ENCODE data around the gene PA2G4. TPM values are rescaled to one million over a fixed set of nuclear protein-coding genes. Genes with fewer than 3 reads are reported as not detected.

The PA2G4 gene
- polyA plus RNA-seq, 1 donor from 2014 or later: 112 TPM

- Mint-ChIP-seq H3K9me3 (no peaks in the 10 kb centered on the region), H3K36me3 (peaks cover 9% of the 10 kb centered on the region), H3K4me3 (peak within 1 kb of the TSS; percentile 93 to 99 (median 98)), H3K4me1 (peaks cover 32 to 39% (median 33%) of the 10 kb centered on the region in 3 donors), H3K27me3 (peaks cover 2% of the 10 kb centered on the region), H3K27ac (peak within 1 kb of the TSS; percentile 92 to 98 (median 95))
Observed at GRCh38 chr12:56127888-56128669, 23.7 kb downstream of the PA2G4 start, which contains the start of gene ESYT1. ESYT1 (plus strand) TSS chr12:56128267; CDS start chr12:56128320, 53 bp downstream.

- Mint-ChIP-seq H3K27ac (peak overlapping the region; percentile 92 to 98 (median 95)), H3K4me1 (peaks cover 32 to 39% (median 33%) of the 10 kb centered on the region in 3 donors), H3K9me3 (no peaks in the 10 kb centered on the region), H3K27me3 (peaks cover 2% of the 10 kb centered on the region), H3K36me3 (peaks cover 9% of the 10 kb centered on the region), H3K4me3 (peak overlapping the region; percentile 93 to 99 (median 98))
Observed at GRCh38 chr12:56128670-56129205, 24.4 kb downstream of the PA2G4 start.

GRCh38 chr12:56129206-56129941 lies 25.0 kb downstream of the PA2G4 start:
- peak overlapping the region; percentile 92 to 98 (median 95) for H3K27ac Mint-ChIP-seq
- peaks cover 32 to 38% (median 33%) of the 10 kb centered on the region in 3 donors for H3K4me1 Mint-ChIP-seq
- peaks cover 9% of the 10 kb centered on the region for H3K36me3 Mint-ChIP-seq
- no peaks in the 10 kb centered on the region for H3K9me3 Mint-ChIP-seq
- peaks cover 2% of the 10 kb centered on the region for H3K27me3 Mint-ChIP-seq
- peak overlapping the region; percentile 93 to 99 (median 98) for H3K4me3 Mint-ChIP-seq

- peak overlapping the region; percentile 92 to 95 (median 94) for H3K27ac Mint-ChIP-seq
- H3K27me3 Mint-ChIP-seq: peaks cover 2% of the 10 kb centered on the region
- H3K9me3 Mint-ChIP-seq: no peaks in the 10 kb centered on the region
- H3K36me3 Mint-ChIP-seq: peaks cover 9% of the 10 kb centered on the region
- H3K4me3 Mint-ChIP-seq: peak overlapping the region; percentile 93 to 99 (median 98)
- H3K4me1 Mint-ChIP-seq: peaks cover 32 to 36% (median 33%) of the 10 kb centered on the region in 3 donors
Observed at GRCh38 chr12:56129942-56130495, 25.7 kb downstream of the PA2G4 start.

- Mint-ChIP-seq H3K27me3 (peaks cover 2% of the 10 kb centered on the region), H3K36me3 (peaks cover 9% of the 10 kb centered on the region), H3K4me1 (peaks cover 32 to 35% (median 32%) of the 10 kb centered on the region in 3 donors), H3K9me3 (no peaks in the 10 kb centered on the region), H3K27ac (peak overlapping the region; percentile 18 to 95 (median 92)), H3K4me3 (peak overlapping the region in 3 of 4 donors; percentile 93 to 99 (median 98))
Observed at GRCh38 chr12:56130876-56131275, 26.5 kb downstream of the PA2G4 start.

- Mint-ChIP-seq H3K4me1 (peaks cover 7 to 16% (median 11%) of the 10 kb centered on the region in 3 donors), H3K9me3 (no peaks in the 10 kb centered on the region), H3K36me3 (peaks cover 15% of the 10 kb centered on the region), H3K4me3 (no peak overlapping the region), H3K27ac (peak overlapping the region in 1 of 3 donors; percentile 53), H3K27me3 (no peaks in the 10 kb centered on the region)
Observed at GRCh38 chr12:56134897-56135296, 30.5 kb downstream of the PA2G4 start.

- H3K36me3 Mint-ChIP-seq: peaks cover 5% of the 10 kb centered on the region
- H3K9me3 Mint-ChIP-seq: no peaks in the 10 kb centered on the region
- H3K27ac Mint-ChIP-seq: no peak overlapping the region
- no peak overlapping the region for H3K4me3 Mint-ChIP-seq
- H3K4me1 Mint-ChIP-seq: peaks cover 0 to 2% (median 2%) of the 10 kb centered on the region in 3 donors
- H3K27me3 Mint-ChIP-seq: no peaks in the 10 kb centered on the region
Observed at GRCh38 chr12:56137853-56138571, 33.7 kb downstream of the PA2G4 start.

GRCh38 chr12:56141946-56142784 lies 37.8 kb downstream of the PA2G4 start:
- peaks cover 2 to 10% (median 7%) of the 10 kb centered on the region in 3 donors for H3K4me1 Mint-ChIP-seq
- peaks cover 13% of the 10 kb centered on the region for H3K36me3 Mint-ChIP-seq
- H3K4me3 Mint-ChIP-seq: no peak overlapping the region

GRCh38 chr12:56143217-56143616 lies 38.9 kb downstream of the PA2G4 start:
- H3K4me1 Mint-ChIP-seq: peaks cover 2 to 10% (median 7%) of the 10 kb centered on the region in 3 donors
- H3K27me3 Mint-ChIP-seq: no peaks in the 10 kb centered on the region
- H3K36me3 Mint-ChIP-seq: peaks cover 13% of the 10 kb centered on the region
- no peak overlapping the region for H3K4me3 Mint-ChIP-seq
- no peaks in the 10 kb centered on the region for H3K9me3 Mint-ChIP-seq
- peak overlapping the region in 2 of 3 donors; percentile 53 to 76 for H3K27ac Mint-ChIP-seq

More at GRCh38 chr12:56141946-56142784, 37.8 kb downstream of the PA2G4 start:
- no peaks in the 10 kb centered on the region for H3K27me3 Mint-ChIP-seq
- H3K27ac Mint-ChIP-seq: peak overlapping the region in 1 of 3 donors; percentile 89
- no peaks in the 10 kb centered on the region for H3K9me3 Mint-ChIP-seq

- no peak overlapping the region for H3K4me3 Mint-ChIP-seq
- H3K4me1 Mint-ChIP-seq: peaks cover under 1 to 10% (median 7%) of the 10 kb centered on the region in 3 donors
- no peaks in the 10 kb centered on the region for H3K9me3 Mint-ChIP-seq
- H3K27ac Mint-ChIP-seq: peak overlapping the region in 2 of 3 donors; percentile 53 to 76
- peaks cover 10% of the 10 kb centered on the region for H3K36me3 Mint-ChIP-seq
- no peaks in the 10 kb centered on the region for H3K27me3 Mint-ChIP-seq
Observed at GRCh38 chr12:56143870-56144269, 39.5 kb downstream of the PA2G4 start.

- peaks cover 7% of the 10 kb centered on the region for H3K36me3 Mint-ChIP-seq
- H3K4me1 Mint-ChIP-seq: peaks cover 0 to 10% (median 7%) of the 10 kb centered on the region in 3 donors
- no peaks in the 10 kb centered on the region for H3K9me3 Mint-ChIP-seq
- no peak overlapping the region for H3K27ac Mint-ChIP-seq
- peak overlapping the region in 1 of 4 donors; percentile 55 for H3K4me3 Mint-ChIP-seq
- H3K27me3 Mint-ChIP-seq: no peaks in the 10 kb centered on the region
Observed at GRCh38 chr12:56145217-56145616, 40.9 kb downstream of the PA2G4 start.

GRCh38 chr12:56146492-56147460 lies 42.4 kb downstream of the PA2G4 start:
- Mint-ChIP-seq H3K36me3 (peaks cover 7% of the 10 kb centered on the region), H3K27ac (no peak overlapping the region), H3K4me1 (peaks cover 7 to 19% (median 12%) of the 10 kb centered on the region in 3 donors), H3K4me3 (peak overlapping the region in 1 of 4 donors; percentile 55), H3K27me3 (no peaks in the 10 kb centered on the region), H3K9me3 (no peaks in the 10 kb centered on the region)

All from IgD-negative memory B cell (primary cell).